PFSK-1 (cell line): Measurements from ENCODE around the gene CEACAM1.

Source experiments
- FOXP2 ChIP-seq: optimal IDR thresholded peaks from 2 replicates; pipeline ENCODE3; 2011; ENCODE audit warnings: borderline replicate concordance, control low read depth, inconsistent platforms; ENCODE audit not compliant: insufficient read depth; ENCODE audit errors: extremely low read length, extremely low read depth
- POLR2AphosphoS5 ChIP-seq: IDR thresholded peaks from 2 replicates; pipeline ENCODE4 v1.6.1; 2012; ENCODE audit warnings: low read depth, mild to moderate bottlenecking, control low read depth, low read length, moderate library complexity
- SIN3A ChIP-seq: IDR thresholded peaks from 2 replicates; pipeline ENCODE4 v1.6.1; 2012; ENCODE audit warnings: mild to moderate bottlenecking, low read length, moderate library complexity, borderline replicate concordance; ENCODE audit not compliant: insufficient read depth
- TAF1 ChIP-seq: IDR thresholded peaks from 2 replicates; pipeline ENCODE4 v1.6.1; 2012; ENCODE audit warnings: low read length, control low read depth, borderline replicate concordance; ENCODE audit not compliant: insufficient read depth
- TF ChIP-seq, protein P1 (sequence below), 2 experiments: IDR thresholded peaks; 2 replicates each; pipeline versions ENCODE4 v1.6.1 to v1.8.0; 2011 to 2012; ENCODE audit warnings: low read depth in 2 of 2, low read length in 2 of 2, control low read depth in 1 of 2, inconsistent platforms in 1 of 2, mild to moderate bottlenecking in 1 of 2, moderate library complexity in 1 of 2; ENCODE audit not compliant: insufficient read depth in 1 of 2

DNA sequence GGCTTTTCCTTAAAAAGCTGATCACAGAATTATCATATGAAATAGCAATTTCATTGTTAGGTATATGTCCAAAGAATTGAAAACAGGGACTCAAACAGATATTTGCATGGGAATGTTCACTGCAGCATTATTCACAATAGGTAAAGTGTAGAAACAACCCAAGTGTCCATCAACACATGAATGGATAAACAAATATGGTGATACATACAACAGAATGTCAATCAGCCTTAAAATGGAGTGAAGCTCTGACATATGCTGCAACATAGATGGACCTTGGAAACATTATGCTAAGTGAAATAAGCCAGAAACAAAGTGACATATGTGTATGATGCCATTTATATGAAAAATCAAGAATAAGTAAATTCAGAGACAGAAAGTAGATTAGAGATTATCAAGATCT lies 6.1 kb upstream of the CEACAM1 start:
- TF ChIP-seq POLR2AphosphoS5 (no peak), FOXP2 (no peak), TAF1 (no peak), SIN3A (no peak)
- TF ChIP-seq, protein P1, sequence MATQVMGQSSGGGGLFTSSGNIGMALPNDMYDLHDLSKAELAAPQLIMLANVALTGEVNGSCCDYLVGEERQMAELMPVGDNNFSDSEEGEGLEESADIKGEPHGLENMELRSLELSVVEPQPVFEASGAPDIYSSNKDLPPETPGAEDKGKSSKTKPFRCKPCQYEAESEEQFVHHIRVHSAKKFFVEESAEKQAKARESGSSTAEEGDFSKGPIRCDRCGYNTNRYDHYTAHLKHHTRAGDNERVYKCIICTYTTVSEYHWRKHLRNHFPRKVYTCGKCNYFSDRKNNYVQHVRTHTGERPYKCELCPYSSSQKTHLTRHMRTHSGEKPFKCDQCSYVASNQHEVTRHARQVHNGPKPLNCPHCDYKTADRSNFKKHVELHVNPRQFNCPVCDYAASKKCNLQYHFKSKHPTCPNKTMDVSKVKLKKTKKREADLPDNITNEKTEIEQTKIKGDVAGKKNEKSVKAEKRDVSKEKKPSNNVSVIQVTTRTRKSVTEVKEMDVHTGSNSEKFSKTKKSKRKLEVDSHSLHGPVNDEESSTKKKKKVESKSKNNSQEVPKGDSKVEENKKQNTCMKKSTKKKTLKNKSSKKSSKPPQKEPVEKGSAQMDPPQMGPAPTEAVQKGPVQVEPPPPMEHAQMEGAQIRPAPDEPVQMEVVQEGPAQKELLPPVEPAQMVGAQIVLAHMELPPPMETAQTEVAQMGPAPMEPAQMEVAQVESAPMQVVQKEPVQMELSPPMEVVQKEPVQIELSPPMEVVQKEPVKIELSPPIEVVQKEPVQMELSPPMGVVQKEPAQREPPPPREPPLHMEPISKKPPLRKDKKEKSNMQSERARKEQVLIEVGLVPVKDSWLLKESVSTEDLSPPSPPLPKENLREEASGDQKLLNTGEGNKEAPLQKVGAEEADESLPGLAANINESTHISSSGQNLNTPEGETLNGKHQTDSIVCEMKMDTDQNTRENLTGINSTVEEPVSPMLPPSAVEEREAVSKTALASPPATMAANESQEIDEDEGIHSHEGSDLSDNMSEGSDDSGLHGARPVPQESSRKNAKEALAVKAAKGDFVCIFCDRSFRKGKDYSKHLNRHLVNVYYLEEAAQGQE (IDR thresholded peaks at IDR 0.05; ENCODE audit: insufficient read depth in 1 of 2, low read depth in 2 of 2, low read length in 2 of 2): no peak
